H1 (cell line): ENCODE measurements around the gene RNF157. TPM values are rescaled to one million over a fixed set of nuclear protein-coding genes. Genes with fewer than 3 reads are reported as not detected.

Experiments
- CTCF ChIA-PET: fragments of 300-600 bp; sonication (Branson Sonifier 250); formaldehyde crosslinking; loops from one replicate; lab custom pipeline; 2021; ENCODE audit not compliant: partially characterized antibody; lab: Charles Lee
- POLR2A ChIA-PET: fragments of 300-600 bp; sonication (Branson Sonifier 250); formaldehyde crosslinking; loops from one replicate; lab custom pipeline; 2021; ENCODE audit warnings: inconsistent platforms; ENCODE audit not compliant: partially characterized antibody; lab: Charles Lee
- DNase-seq, 2 experiments: peaks; one replicate each; pipeline versions ENCODE4 v3.0.0 to v3.0.0-alpha.2; 2010 to 2022; ENCODE audit warnings: low spot score in 2 of 2, low read depth in 1 of 2, mixed read lengths in 1 of 2
- FAIRE-seq: peaks from 2 replicates; lab custom pipeline; 2011; peaks lifted over from hg19 to GRCh38; lab: Jason Lieb, UNC
- H2AFZ ChIP-seq: 2 replicates; pipeline ENCODE4 v1.8.1; 2012; ENCODE audit warnings: low read length, inconsistent platforms
- H2AK5ac ChIP-seq: 2 replicates; pipeline ENCODE4 v1.6.1; 2013; ENCODE audit warnings: low read depth, low read length
- H2BK120ac ChIP-seq: replicated peaks from 2 replicates; pipeline ENCODE3; 2013; ENCODE audit warnings: low read depth, low read length, inconsistent platforms
- H2BK12ac ChIP-seq: 2 replicates; pipeline ENCODE4 v1.6.1; 2013; ENCODE audit warnings: low read depth, low read length
- H2BK15ac ChIP-seq: 2 replicates; pipeline ENCODE4 v1.6.1; 2013; ENCODE audit warnings: low read length
- H2BK20ac ChIP-seq: 2 replicates; pipeline ENCODE4 v1.6.1; 2013; ENCODE audit warnings: low read length
- H2BK5ac ChIP-seq: 2 replicates; pipeline ENCODE4 v1.6.1; 2013; ENCODE audit warnings: low read depth, low read length
- H3K14ac ChIP-seq: 2 replicates; pipeline ENCODE4 v1.6.1; 2013; ENCODE audit warnings: inconsistent platforms; ENCODE audit not compliant: insufficient read length
- H3K18ac ChIP-seq: 2 replicates; pipeline ENCODE4 v1.6.1; 2013; ENCODE audit warnings: low read length; ENCODE audit errors: extremely low read depth
- H3K23ac ChIP-seq: 2 replicates; pipeline ENCODE4 v1.6.1; 2013; ENCODE audit warnings: inconsistent platforms; ENCODE audit not compliant: insufficient read length
- H3K23me2 ChIP-seq: 2 replicates; pipeline ENCODE4 v1.6.1; 2013; ENCODE audit warnings: low read depth, low read length
- H3K27ac ChIP-seq: 2 replicates; pipeline ENCODE4 v1.6.1; 2011; ENCODE audit warnings: low read depth, low read length, inconsistent platforms
- H3K27me3 ChIP-seq, 4 experiments: replicated peaks in 1 of 4; 1 replicate in 1 of 4; 2 replicates in 3 of 4; pipeline versions ENCODE4 v1.6.1 to v1.8.1; 2011 to 2013; ENCODE audit warnings: low read length in 3 of 4, mild to moderate bottlenecking in 3 of 4, inconsistent platforms in 2 of 4, mixed read lengths in 2 of 4, moderate library complexity in 1 of 4; ENCODE audit not compliant: control insufficient read depth in 3 of 4, insufficient read depth in 3 of 4; ENCODE audit errors: extremely low read depth in 1 of 4
- H3K36me3 ChIP-seq, 4 experiments: 2 replicates each; pipeline versions ENCODE4 v1.6.1 to v1.8.1; 2011 to 2013; ENCODE audit warnings: mild to moderate bottlenecking in 4 of 4, low read length in 3 of 4, moderate library complexity in 2 of 4, control low read depth in 1 of 4, inconsistent platforms in 1 of 4; ENCODE audit not compliant: insufficient read depth in 4 of 4, control insufficient read depth in 2 of 4
- H3K4ac ChIP-seq: replicated peaks from 2 replicates; pipeline ENCODE3; 2013; ENCODE audit warnings: low read length, low read depth, mixed read lengths, inconsistent platforms; ENCODE audit not compliant: insufficient read length
- H3K4me1 ChIP-seq, 4 experiments: replicated peaks in 1 of 4; 1 replicate in 1 of 4; 2 replicates in 3 of 4; pipeline versions ENCODE4 v1.6.1 to v1.8.1; 2011 to 2013; ENCODE audit warnings: low read length in 3 of 4, inconsistent platforms in 2 of 4, mixed read lengths in 1 of 4; ENCODE audit not compliant: insufficient read depth in 4 of 4, control insufficient read depth in 3 of 4
- H3K4me2 ChIP-seq, 2 experiments: 2 replicates each; pipeline versions ENCODE4 v1.6.1 to v1.8.1; 2011 to 2013; ENCODE audit warnings: low read depth in 2 of 2, low read length in 2 of 2, control low read depth in 1 of 2, inconsistent platforms in 1 of 2, mild to moderate bottlenecking in 1 of 2; ENCODE audit not compliant: insufficient read depth in 1 of 2
- H3K4me3 ChIP-seq, 4 experiments: fragments of 200-600, 300-600 bp in 1 of 4; sonication (generic), shearing (Covaris generic), sonication (Bioruptor Twin) in 1 of 4; 2 replicates each; pipeline versions ENCODE4 v1.5.1 to v1.8.1; 2011 to 2016; ENCODE audit warnings: low read length in 4 of 4, low read depth in 3 of 4, control low read depth in 2 of 4, inconsistent platforms in 2 of 4, mild to moderate bottlenecking in 2 of 4, mixed read lengths in 1 of 4, moderate library complexity in 1 of 4; ENCODE audit not compliant: insufficient read depth in 2 of 4; ENCODE audit errors: extremely low read depth in 1 of 4
- H3K56ac ChIP-seq: replicated peaks from 2 replicates; pipeline ENCODE3; 2013; ENCODE audit warnings: low read depth, mild to moderate bottlenecking, mixed read lengths, low read length, inconsistent platforms; ENCODE audit not compliant: insufficient read length
- H3K79me1 ChIP-seq: 2 replicates; pipeline ENCODE4 v1.6.1; 2013; ENCODE audit warnings: low read depth, low read length, control low read depth
- H3K79me2 ChIP-seq, 2 experiments: 2 replicates each; pipeline versions ENCODE4 v1.6.1 to v1.8.1; 2012 to 2013; ENCODE audit warnings: low read length in 2 of 2, mild to moderate bottlenecking in 2 of 2, inconsistent platforms in 1 of 2; ENCODE audit not compliant: insufficient read depth in 2 of 2, control insufficient read depth in 1 of 2
- H3K9ac ChIP-seq, 4 experiments: replicated peaks in 1 of 4; 1 replicate in 1 of 4; 2 replicates in 3 of 4; pipeline versions ENCODE4 v1.6.1 to v1.8.1; 2011 to 2013; ENCODE audit warnings: low read depth in 3 of 4, low read length in 3 of 4, control low read depth in 2 of 4, mild to moderate bottlenecking in 2 of 4, moderate library complexity in 2 of 4, inconsistent platforms in 1 of 4; ENCODE audit errors: extremely low read depth in 1 of 4
- H3K9me3 ChIP-seq, 2 experiments: 2 replicates each; pipeline versions ENCODE4 v1.6.1 to v1.8.1; 2012 to 2013; ENCODE audit warnings: mild to moderate bottlenecking in 2 of 2, moderate library complexity in 2 of 2, control low read depth in 1 of 2, inconsistent platforms in 1 of 2, low read depth in 1 of 2, low read length in 1 of 2, mixed read lengths in 1 of 2; ENCODE audit not compliant: insufficient read depth in 2 of 2
- H4K20me1 ChIP-seq, 2 experiments: replicated peaks in 1 of 2; 2 replicates each; pipeline versions ENCODE3 to v1.8.1; 2011 to 2013; ENCODE audit warnings: inconsistent platforms in 2 of 2, low read length in 2 of 2, mild to moderate bottlenecking in 1 of 2; ENCODE audit not compliant: insufficient read depth in 2 of 2, control insufficient read depth in 1 of 2
- H4K5ac ChIP-seq: 2 replicates; pipeline ENCODE4 v1.6.1; 2013; ENCODE audit warnings: low read length, low read depth, mixed read lengths, inconsistent platforms; ENCODE audit not compliant: insufficient read length
- H4K8ac ChIP-seq: 2 replicates; pipeline ENCODE4 v1.8.0; 2013; ENCODE audit warnings: mild to moderate bottlenecking, moderate library complexity, low read length, inconsistent platforms; ENCODE audit not compliant: insufficient read depth; ENCODE audit errors: extremely low read depth
- H4K91ac ChIP-seq: replicated peaks from 2 replicates; pipeline ENCODE3; 2013; ENCODE audit warnings: low read length, mixed read lengths, inconsistent platforms; ENCODE audit not compliant: insufficient read length
- SP1 ChIP-seq: IDR thresholded peaks from 2 replicates; pipeline ENCODE4 v1.6.1; 2011; ENCODE audit warnings: low read depth, low read length
- SRF ChIP-seq: IDR thresholded peaks from 2 replicates; pipeline ENCODE4 v1.6.1; 2011; ENCODE audit warnings: mild to moderate bottlenecking, low read depth, low read length, moderate library complexity
- WGBS, 2 experiments: shearing (Covaris generic) in 1 of 2; methylation state at CpG; one replicate each; pipeline versions ENCODE4 v1.1.6 to v1.1.7; 2013 to 2015; ENCODE audit warnings: low lambda C conversion rate in 2 of 2, mixed read lengths in 2 of 2, inconsistent platforms in 1 of 2, low coverage in 1 of 2, missing lambda C conversion rate in 1 of 2; ENCODE audit not compliant: insufficient replicate concordance in 2 of 2, insufficient coverage in 1 of 2, insufficient read length in 1 of 2; ENCODE audit errors: extremely low coverage in 1 of 2, missing lambda C conversion rate in 1 of 2; 5-methylcytosine and 5-hydroxymethylcytosine counted together
- polyA plus RNA-seq, 7 experiments: library from polyadenylated mRNA; depleted of rRNA in 3 of 7; stranded (reverse) in 5 of 7; unstranded in 2 of 7; fragments of >200 nt in 5 of 7; fragments of 200-250 nt in 2 of 7; gene quantifications; 1 replicate in 5 of 7; 2 replicates in 1 of 7; 4 replicates in 1 of 7; pipeline versions ENCODE4 v1.2.1 to v1.2.3, GENCODE V29; 2011 to 2013; ENCODE audit warnings: missing spikeins in 2 of 7, mixed read lengths in 2 of 7
- total RNA-seq: library from RNA; stranded (reverse); fragmentation: NEBNext Ultra II Directional; extraction: Animal tissue kit (Norgen Biotek cat#: 25700); gene quantifications from 2 replicates; pipeline ENCODE4 v1.2.1, GENCODE V29; 2021

The RNF157 gene
- total and polyA plus RNA-seq, 2 of the 8 experiments (the other 6 are each of a cell fraction or from before 2014, with no cell fraction given), result 13.4 to 16.7 TPM

DNA sequence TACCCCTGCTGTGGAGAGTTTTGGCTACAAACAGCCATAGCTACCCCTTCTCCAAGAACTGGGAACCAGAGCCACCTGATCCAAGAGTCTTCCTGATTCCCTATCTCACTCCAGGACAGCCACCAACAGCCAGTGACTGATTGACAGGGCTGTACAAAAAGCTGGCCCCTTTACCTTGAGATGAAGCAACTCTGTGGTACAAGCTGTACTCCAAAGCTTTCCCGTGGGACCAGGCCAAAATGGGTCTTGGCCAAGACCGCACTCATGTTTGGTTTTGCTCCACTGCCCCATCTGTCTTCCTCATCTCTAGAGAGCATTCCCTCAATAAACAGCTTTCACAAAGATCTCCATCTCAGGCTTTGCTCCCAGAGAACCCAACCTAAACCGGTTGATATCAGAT is 43.6 kb downstream of the RNF157 start:
- Histone ChIP-seq H2BK15ac (no peak overlapping the region), H3K18ac (no peak overlapping the region), H3K27me3 (0 out of 7 replicates have a peak, but pooled peaks cover 0 to 2% (median 0%) of the 10 kb centered on the region in 4 experiments), H3K9ac (no peak overlapping the region), H4K20me1 (no peaks in the 10 kb centered on the region), H2BK12ac (no peak overlapping the region), H3K4me1 (peaks cover 0 to 4% (median 1%) of the 10 kb centered on the region in 4 experiments; a peak in 4 of 7 replicates), H3K4me3 (no peak overlapping the region), H2BK120ac (no peak overlapping the region), H2BK5ac (no peak overlapping the region), H2AK5ac (peak overlapping the region; percentile 55; the same call in 1 of the 2 replicates), H4K91ac (no peak overlapping the region), H2AFZ (no peak overlapping the region), H4K5ac (no peak overlapping the region), H3K23ac (no peak overlapping the region), H4K8ac (no peak overlapping the region), H3K4me2 (no peak overlapping the region), H2BK20ac (no peak overlapping the region), H3K23me2 (no peaks in the 10 kb centered on the region), H3K79me1 (no peaks in the 10 kb centered on the region), H3K36me3 (no peaks in the 10 kb centered on the region), H3K56ac (no peak overlapping the region), H3K4ac (no peak overlapping the region), H3K79me2 (no peaks in the 10 kb centered on the region), H3K9me3 (no peaks in the 10 kb centered on the region), H3K14ac (no peak overlapping the region), H3K27ac (no peak overlapping the region)
- FAIRE-seq, result no peak
- POLR2A ChIA-PET, result interaction anchor here (0.7 to 2.1 kb wide), 2 partner anchors 9 to 39 kb away, joined by 3 to 5 read pairs; no protein-coding TSS in a partner anchor
- 93% methylated on average over 3 of the region's 3 CpGs; no CpG with 5 or more reads in 1 of the 2 experiments for WGBS, 2 experiments
- CTCF ChIA-PET, result interaction anchor here (0.7 to 2.2 kb wide), 5 partner anchors 10 to 77 kb away, joined by 3 to 8 read pairs (median 3); no protein-coding TSS in a partner anchor
- no peak for DNase-seq
- no peak for TF ChIP-seq SP1
- no peak for TF ChIP-seq SRF
